Measurements from ENCODE around the gene HTRA3.

The HTRA3 gene

GRCh38 chr4:8331575-8331955, 62.0 kb downstream of the HTRA3 start:
- Histone ChIP-seq H3K4me3 (ENCODE audit: low read depth, low read length) (no peak overlapping the region), H3K36me3 (replicated peaks) (no peaks in the 10 kb centered on the region), H3K27ac (no peak overlapping the region), H3K27me3 (replicated peaks) (no peaks in the 10 kb centered on the region)
- TF ChIP-seq CTCF (IDR thresholded peaks at IDR 0.05; ENCODE audit: low read depth, low read length, missing control alignments), result no peak
- no peak for DNase-seq
- in situ Hi-C loops (cut with HindIII; ENCODE audit: low pct_ligation_motif_present, low sequenced_read_pairs), result no loop called here

- no peak for DNase-seq
- no peaks in the 10 kb centered on the region for H3K36me3 ChIP-seq (replicated peaks)
- no peaks in the 10 kb centered on the region for H3K27me3 ChIP-seq (replicated peaks)
- H3K27ac ChIP-seq, result no peak overlapping the region
- TF ChIP-seq CTCF (IDR thresholded peaks at IDR 0.05; ENCODE audit: low read depth, low read length, missing control alignments), result no peak
- no peak overlapping the region for H3K4me3 ChIP-seq (ENCODE audit: low read depth, low read length)
- in situ Hi-C loops (cut with HindIII; ENCODE audit: low pct_ligation_motif_present, low sequenced_read_pairs), result no loop called here
Measured at GRCh38 chr4:8332038-8332857, 62.7 kb downstream of the HTRA3 start.

- TF ChIP-seq CTCF (IDR thresholded peaks at IDR 0.05; ENCODE audit: low read depth, low read length, missing control alignments), result no peak
- in situ Hi-C loops (cut with HindIII; ENCODE audit: low pct_ligation_motif_present, low sequenced_read_pairs), result no loop called here
Measured at GRCh38 chr4:8332891-8333331, 63.4 kb downstream of the HTRA3 start.

GRCh38 chr4:8333726-8334460, 64.3 kb downstream of the HTRA3 start:
- DNase-seq, result no peak
- no peak overlapping the region for H3K27ac ChIP-seq
- in situ Hi-C loops (cut with HindIII; ENCODE audit: low pct_ligation_motif_present, low sequenced_read_pairs), result no loop called here
- H3K36me3 ChIP-seq (replicated peaks), result no peaks in the 10 kb centered on the region
- no peak overlapping the region for H3K4me3 ChIP-seq (ENCODE audit: low read depth, low read length)
- no peaks in the 10 kb centered on the region for H3K27me3 ChIP-seq (replicated peaks)
- no peak for TF ChIP-seq CTCF (IDR thresholded peaks at IDR 0.05; ENCODE audit: low read depth, low read length, missing control alignments)

More at GRCh38 chr4:8332891-8333331, 63.4 kb downstream of the HTRA3 start:
- DNase-seq, result no peak
- Histone ChIP-seq H3K36me3 (replicated peaks) (no peaks in the 10 kb centered on the region), H3K4me3 (ENCODE audit: low read depth, low read length) (no peak overlapping the region), H3K27ac (no peak overlapping the region), H3K27me3 (replicated peaks) (no peaks in the 10 kb centered on the region)

GRCh38 chr4:8334786-8335460, 65.4 kb downstream of the HTRA3 start:
- no peak for TF ChIP-seq CTCF (IDR thresholded peaks at IDR 0.05; ENCODE audit: low read depth, low read length, missing control alignments)
- Histone ChIP-seq H3K27ac (no peak overlapping the region), H3K36me3 (replicated peaks) (no peaks in the 10 kb centered on the region), H3K27me3 (replicated peaks) (no peaks in the 10 kb centered on the region), H3K4me3 (ENCODE audit: low read depth, low read length) (no peak overlapping the region)
- no peak for DNase-seq
- in situ Hi-C loops (cut with HindIII; ENCODE audit: low pct_ligation_motif_present, low sequenced_read_pairs), result no loop called here
